ENCODE data around the gene LTBP1. TPM values are rescaled to one million over a fixed set of nuclear protein-coding genes. Genes with fewer than 3 reads are reported as not detected.

LTBP1 gene
- total and polyA plus RNA-seq, 9 donors, result 13.5 to 117 (median 41.8) TPM

DNA sequence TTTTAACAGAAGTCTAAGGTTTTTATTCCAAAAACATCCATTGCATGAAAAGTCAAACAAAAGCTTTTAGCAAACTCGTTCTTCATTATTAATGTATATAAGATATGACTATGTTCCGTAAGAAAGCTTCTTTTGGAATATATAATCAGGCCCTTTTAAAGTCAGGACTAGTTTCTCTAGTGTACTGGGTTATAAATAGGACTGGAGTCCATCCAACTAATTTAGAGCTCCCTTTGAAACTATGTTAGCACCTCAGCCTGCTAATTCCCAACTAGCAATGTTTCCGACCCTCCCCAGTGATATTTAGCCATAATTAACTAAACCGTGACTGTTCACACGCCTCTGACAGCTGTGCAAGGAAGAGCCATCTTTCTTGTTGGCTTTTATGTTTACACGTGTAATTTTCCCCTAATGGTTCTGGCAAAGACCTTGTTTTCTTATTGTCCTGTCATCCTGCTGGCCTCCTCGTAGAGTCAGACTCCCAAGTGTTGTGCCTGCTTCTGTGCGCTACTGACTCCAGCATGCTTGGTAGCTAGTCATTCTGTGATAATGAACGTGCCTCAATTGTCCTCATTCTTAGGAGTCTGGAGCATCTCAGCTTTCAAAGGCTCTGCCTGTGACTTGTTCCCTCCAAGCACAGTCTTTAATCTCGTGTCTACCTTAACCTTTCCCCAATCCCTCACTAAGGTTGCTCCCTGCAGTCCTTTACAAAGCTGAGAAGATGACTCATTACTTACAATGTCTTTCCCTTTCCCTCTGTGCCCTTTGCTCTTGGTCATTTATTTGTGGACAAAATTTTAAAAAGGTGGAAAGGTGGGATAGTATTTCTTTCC, 357.5 kb downstream of the LTBP1 start:
- intact Hi-C loops (cut with DNase I), result no loop called here
- Histone ChIP-seq H3K27ac (no peak overlapping the region), H3K4me1 (ENCODE audit: insufficient read depth) (peaks cover 1% of the 10 kb centered on the region), H3K27me3 (no peaks in the 10 kb centered on the region), H3K9me3 (no peaks in the 10 kb centered on the region), H3K36me3 (no peaks in the 10 kb centered on the region), H3K4me3 (no peak overlapping the region)
- WGBS, 3 donors, result 76 to 82% (median 81%) methylated on average over 10 of the region's 10 CpGs
- no peak for TF ChIP-seq POLR2A (IDR thresholded peaks at IDR 0.05)
- DNase-seq, result no peak

DNA sequence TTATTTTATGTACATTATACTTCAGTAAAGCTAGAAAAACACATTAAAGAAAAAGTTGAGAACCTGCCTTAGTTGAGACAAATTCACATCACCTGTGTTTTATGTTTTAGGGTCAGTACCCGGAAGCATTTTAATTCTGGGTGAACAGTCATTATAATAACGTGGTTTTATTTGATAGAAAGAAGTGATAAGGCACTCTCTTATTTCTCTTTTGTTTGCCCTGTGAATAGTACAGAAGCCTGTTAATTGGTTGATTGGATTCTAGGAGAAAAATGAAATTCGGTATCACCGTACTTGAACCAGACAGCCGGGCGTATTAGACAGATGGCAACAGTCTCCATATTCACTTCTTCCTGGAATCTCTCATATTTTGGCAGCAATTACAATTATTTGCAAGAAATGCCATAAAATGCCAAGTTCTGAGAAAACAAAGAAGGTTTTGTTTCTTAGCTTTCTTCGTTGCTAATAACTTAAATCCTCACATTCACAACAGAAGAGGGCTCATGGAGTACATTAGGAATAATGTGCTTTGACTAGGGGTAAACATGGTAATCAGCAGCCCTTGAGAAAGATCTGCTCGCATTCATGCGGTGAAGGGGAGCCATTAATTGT, 361.0 kb downstream of the LTBP1 start:
- DNase-seq, result no peak
- Histone ChIP-seq H3K9me3 (no peaks in the 10 kb centered on the region), H3K27me3 (no peaks in the 10 kb centered on the region), H3K36me3 (no peaks in the 10 kb centered on the region), H3K4me1 (ENCODE audit: insufficient read depth) (peaks cover 1% of the 10 kb centered on the region), H3K27ac (no peak overlapping the region), H3K4me3 (no peak overlapping the region)
- TF ChIP-seq, protein P1, sequence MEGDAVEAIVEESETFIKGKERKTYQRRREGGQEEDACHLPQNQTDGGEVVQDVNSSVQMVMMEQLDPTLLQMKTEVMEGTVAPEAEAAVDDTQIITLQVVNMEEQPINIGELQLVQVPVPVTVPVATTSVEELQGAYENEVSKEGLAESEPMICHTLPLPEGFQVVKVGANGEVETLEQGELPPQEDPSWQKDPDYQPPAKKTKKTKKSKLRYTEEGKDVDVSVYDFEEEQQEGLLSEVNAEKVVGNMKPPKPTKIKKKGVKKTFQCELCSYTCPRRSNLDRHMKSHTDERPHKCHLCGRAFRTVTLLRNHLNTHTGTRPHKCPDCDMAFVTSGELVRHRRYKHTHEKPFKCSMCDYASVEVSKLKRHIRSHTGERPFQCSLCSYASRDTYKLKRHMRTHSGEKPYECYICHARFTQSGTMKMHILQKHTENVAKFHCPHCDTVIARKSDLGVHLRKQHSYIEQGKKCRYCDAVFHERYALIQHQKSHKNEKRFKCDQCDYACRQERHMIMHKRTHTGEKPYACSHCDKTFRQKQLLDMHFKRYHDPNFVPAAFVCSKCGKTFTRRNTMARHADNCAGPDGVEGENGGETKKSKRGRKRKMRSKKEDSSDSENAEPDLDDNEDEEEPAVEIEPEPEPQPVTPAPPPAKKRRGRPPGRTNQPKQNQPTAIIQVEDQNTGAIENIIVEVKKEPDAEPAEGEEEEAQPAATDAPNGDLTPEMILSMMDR (IDR thresholded peaks at IDR 0.05), result no peak
- TF ChIP-seq EP300 (IDR thresholded peaks at IDR 0.05), result no peak
- TF ChIP-seq POLR2A (IDR thresholded peaks at IDR 0.05), result no peak
- intact Hi-C loops (cut with DNase I), result no loop called here
- WGBS, 3 donors, result 76 to 86% (median 84%) methylated on average over 9 of the region's 9 CpGs

DNA sequence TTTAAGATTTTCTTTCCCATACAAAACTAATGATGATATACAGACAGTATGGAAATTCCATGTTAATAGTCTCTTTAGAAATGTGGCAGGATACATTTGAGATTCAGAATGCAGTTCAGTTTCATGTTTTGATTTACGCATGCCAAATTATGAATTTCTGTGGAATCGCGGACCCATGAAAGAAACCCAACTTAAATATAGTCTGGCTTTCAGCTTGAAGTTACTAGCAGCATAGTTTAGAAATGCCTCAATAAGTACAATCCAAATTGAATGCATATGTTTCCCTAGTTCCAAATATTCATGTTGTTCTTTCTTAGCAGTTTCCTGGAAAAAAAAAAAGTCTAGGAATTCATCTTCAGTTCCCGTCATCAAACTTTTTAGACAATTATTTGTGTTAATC, 365.6 kb downstream of the LTBP1 start:
- no peak overlapping the region for H3K27ac ChIP-seq
- no peak overlapping the region for H3K4me3 ChIP-seq
- TF ChIP-seq EP300 (IDR thresholded peaks at IDR 0.05), result no peak
- TF ChIP-seq, protein P1 (IDR thresholded peaks at IDR 0.05), result no peak
- TF ChIP-seq POLR2A (IDR thresholded peaks at IDR 0.05), result no peak
- H3K36me3 ChIP-seq, result no peaks in the 10 kb centered on the region
- intact Hi-C loops (cut with DNase I), result no loop called here
- H3K9me3 ChIP-seq, result no peaks in the 10 kb centered on the region
- 93 to 96% (median 93%) methylated on average over 4 of the region's 4 CpGs for WGBS, 3 donors
- no peaks in the 10 kb centered on the region for H3K27me3 ChIP-seq
- no peak for DNase-seq
- peaks cover under 1% of the 10 kb centered on the region for H3K4me1 ChIP-seq (ENCODE audit: insufficient read depth)

DNA sequence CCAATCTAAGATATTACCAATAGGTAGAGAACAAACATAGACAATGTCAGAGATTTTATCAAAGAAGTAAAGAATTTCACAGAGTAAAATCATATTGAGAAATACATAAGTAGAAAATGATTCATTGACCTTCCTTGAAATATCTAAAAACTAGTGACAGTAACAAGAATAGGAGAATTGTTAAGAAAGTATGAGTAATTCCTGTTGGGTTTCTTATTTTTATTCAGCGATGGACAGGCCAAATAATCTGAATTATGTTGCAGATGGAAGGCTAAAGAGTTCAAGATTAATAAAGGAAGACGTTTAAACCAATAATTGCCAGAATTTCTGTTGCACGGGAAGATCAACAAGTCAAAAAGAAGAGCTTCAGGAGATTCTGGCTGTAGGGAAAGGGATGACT, 366.3 kb downstream of the LTBP1 start:
- Histone ChIP-seq H3K9me3 (no peaks in the 10 kb centered on the region), H3K36me3 (no peaks in the 10 kb centered on the region), H3K4me3 (no peak overlapping the region), H3K27ac (no peak overlapping the region), H3K27me3 (no peaks in the 10 kb centered on the region), H3K4me1 (ENCODE audit: insufficient read depth) (peaks cover 4% of the 10 kb centered on the region)
- 90 to 95% (median 90%) methylated on average over 3 of the region's 3 CpGs for WGBS, 3 donors
- DNase-seq, result no peak
- TF ChIP-seq, protein P1 (IDR thresholded peaks at IDR 0.05), result no peak
- TF ChIP-seq EP300 (IDR thresholded peaks at IDR 0.05) (no peak), POLR2A (IDR thresholded peaks at IDR 0.05) (no peak)
- intact Hi-C loops (cut with DNase I), result no loop called here

DNA sequence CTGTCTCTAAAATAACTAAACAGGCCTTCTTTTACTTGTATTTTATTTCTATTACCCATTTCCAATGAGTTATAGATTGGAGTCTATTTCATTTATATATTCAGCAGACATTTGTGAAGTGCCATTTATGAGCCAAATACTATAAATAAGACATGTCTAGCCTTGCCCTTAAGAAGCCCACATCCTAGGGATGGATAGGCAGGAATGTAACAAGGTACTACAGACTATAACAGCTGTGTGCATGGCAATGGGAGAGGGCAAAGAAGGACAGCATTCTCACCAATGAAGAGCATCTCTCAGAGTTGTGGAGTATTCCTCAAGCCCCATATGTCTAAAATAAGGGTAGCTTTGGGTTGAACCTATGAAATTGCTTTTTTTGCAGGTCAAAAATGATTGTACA, 367.8 kb downstream of the LTBP1 start:
- Histone ChIP-seq H3K27ac (no peak overlapping the region), H3K4me1 (ENCODE audit: insufficient read depth) (peaks cover 4% of the 10 kb centered on the region), H3K36me3 (no peaks in the 10 kb centered on the region), H3K27me3 (no peaks in the 10 kb centered on the region), H3K4me3 (no peak overlapping the region), H3K9me3 (no peaks in the 10 kb centered on the region)
- intact Hi-C loops (cut with DNase I), result no loop called here
- TF ChIP-seq, protein P1 (IDR thresholded peaks at IDR 0.05), result no peak
- TF ChIP-seq POLR2A (IDR thresholded peaks at IDR 0.05) (no peak), EP300 (IDR thresholded peaks at IDR 0.05) (no peak)
- DNase-seq, result no peak

All from ovary (tissue), 9 donors.